ENCODE measurements around the gene ZCCHC7. TPM values are rescaled to one million over a fixed set of nuclear protein-coding genes. Genes with fewer than 3 reads are reported as not detected.

ZCCHC7 gene
- total RNA-seq, 1 experiment from 2014 or later, result 27.9 TPM

DNA sequence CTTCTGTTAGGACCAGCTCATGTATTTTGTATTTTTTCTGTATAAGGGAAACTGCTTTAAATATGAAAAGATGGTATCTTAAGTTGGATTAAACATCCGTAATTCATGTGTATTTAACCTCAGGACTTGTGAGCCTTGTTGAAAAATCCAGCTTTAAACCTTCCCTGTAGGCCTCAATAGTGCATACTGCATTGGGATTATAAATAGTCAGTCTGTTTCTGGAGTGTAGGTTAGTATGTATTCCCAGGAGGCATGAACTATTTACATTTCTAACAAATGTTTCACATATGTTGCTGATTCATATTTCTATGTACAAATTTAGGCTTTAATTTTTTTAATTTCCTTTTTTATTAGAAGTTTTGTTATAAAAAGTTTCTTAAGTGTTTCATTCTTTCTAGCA lies 164.3 kb downstream of the ZCCHC7 start:
- DNase-seq (ENCODE audit: low spot score), result no peak
- TF ChIP-seq EZH2 (IDR thresholded peaks at IDR 0.05; ENCODE audit: borderline replicate concordance, low read depth, low read length, poor library complexity, severe bottlenecking), result no peak
- TF ChIP-seq, protein P1, sequence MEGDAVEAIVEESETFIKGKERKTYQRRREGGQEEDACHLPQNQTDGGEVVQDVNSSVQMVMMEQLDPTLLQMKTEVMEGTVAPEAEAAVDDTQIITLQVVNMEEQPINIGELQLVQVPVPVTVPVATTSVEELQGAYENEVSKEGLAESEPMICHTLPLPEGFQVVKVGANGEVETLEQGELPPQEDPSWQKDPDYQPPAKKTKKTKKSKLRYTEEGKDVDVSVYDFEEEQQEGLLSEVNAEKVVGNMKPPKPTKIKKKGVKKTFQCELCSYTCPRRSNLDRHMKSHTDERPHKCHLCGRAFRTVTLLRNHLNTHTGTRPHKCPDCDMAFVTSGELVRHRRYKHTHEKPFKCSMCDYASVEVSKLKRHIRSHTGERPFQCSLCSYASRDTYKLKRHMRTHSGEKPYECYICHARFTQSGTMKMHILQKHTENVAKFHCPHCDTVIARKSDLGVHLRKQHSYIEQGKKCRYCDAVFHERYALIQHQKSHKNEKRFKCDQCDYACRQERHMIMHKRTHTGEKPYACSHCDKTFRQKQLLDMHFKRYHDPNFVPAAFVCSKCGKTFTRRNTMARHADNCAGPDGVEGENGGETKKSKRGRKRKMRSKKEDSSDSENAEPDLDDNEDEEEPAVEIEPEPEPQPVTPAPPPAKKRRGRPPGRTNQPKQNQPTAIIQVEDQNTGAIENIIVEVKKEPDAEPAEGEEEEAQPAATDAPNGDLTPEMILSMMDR (conservative IDR thresholded peaks at IDR 0.05; ENCODE audit: low read depth, low read length), result no peak
- H3K4me3 ChIP-seq (ENCODE audit: low read depth, low read length, poor library complexity, severe bottlenecking), result no peak overlapping the region
- CTCF ChIA-PET, result no interaction called here
- no TSS peak for BruUV-seq (replicated peaks)
- POLR2A ChIA-PET (ENCODE audit: low non-redundant PET), result no interaction called here
- H3K4me1 ChIP-seq (ENCODE audit: insufficient read depth, low read length, poor library complexity, severe bottlenecking), result peaks cover 21% of the 10 kb centered on the region
- no peaks in the 10 kb centered on the region for H3K36me3 ChIP-seq (ENCODE audit: insufficient read depth, low read length, poor library complexity, severe bottlenecking)
- intact Hi-C loops (cut with micrococcal nuclease; ENCODE audit: unreplicated experiment), result no loop called here
- no peaks in the 10 kb centered on the region for H3K27me3 ChIP-seq (replicated peaks; ENCODE audit: insufficient read depth, low read depth, low read length, poor library complexity)
- no peaks in the 10 kb centered on the region for H3K9me3 ChIP-seq (ENCODE audit: low read depth, low read length, poor library complexity, severe bottlenecking)
- peak overlapping the region; percentile 29 for H3K27ac ChIP-seq (ENCODE audit: low read depth, low read length, poor library complexity, severe bottlenecking)

DNA sequence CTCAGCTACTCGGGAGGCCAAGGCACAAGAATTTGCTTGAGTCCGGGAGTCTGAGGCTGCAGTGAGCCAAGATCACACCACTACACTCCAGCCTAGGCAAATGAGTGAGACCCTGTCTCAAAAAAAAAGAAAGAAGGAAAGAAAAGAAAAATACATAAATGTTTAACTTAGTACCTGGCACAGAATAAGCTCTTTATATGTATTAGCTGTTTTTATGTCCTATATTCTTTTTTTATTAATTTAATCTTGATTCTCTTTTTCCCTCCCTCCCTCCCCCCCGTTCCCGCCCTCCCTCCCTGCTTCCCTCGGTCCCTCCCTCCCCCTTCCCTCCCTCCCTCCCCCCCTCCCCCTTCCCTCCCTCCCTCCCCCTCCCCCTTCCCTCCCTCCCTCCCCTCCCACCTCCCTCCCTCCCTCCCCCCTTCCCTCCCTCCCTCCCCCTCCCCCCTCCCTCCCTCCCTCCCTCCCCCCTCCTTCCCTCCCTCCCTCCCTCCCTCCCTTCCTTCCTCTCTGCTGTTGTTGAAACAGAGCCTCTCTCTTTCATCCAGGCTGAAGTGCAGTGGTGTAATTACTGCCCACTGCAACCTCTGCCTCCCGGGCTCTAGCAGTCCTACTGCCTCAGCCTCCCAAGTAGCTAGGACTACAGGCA lies 166.3 kb downstream of the ZCCHC7 start:
- no peak overlapping the region for H3K27ac ChIP-seq (ENCODE audit: low read depth, low read length, poor library complexity, severe bottlenecking)
- ChIA-PET POLR2A (ENCODE audit: low non-redundant PET) (no interaction called here), CTCF (no interaction called here)
- no peak for DNase-seq (ENCODE audit: low spot score)
- intact Hi-C loops (cut with micrococcal nuclease; ENCODE audit: unreplicated experiment), result no loop called here
- H3K4me3 ChIP-seq (ENCODE audit: low read depth, low read length, poor library complexity, severe bottlenecking), result no peak overlapping the region
- H3K27me3 ChIP-seq (replicated peaks; ENCODE audit: insufficient read depth, low read depth, low read length, poor library complexity), result no peaks in the 10 kb centered on the region
- H3K4me1 ChIP-seq (ENCODE audit: insufficient read depth, low read length, poor library complexity, severe bottlenecking), result peaks cover 35% of the 10 kb centered on the region
- no peaks in the 10 kb centered on the region for H3K36me3 ChIP-seq (ENCODE audit: insufficient read depth, low read length, poor library complexity, severe bottlenecking)
- no peaks in the 10 kb centered on the region for H3K9me3 ChIP-seq (ENCODE audit: low read depth, low read length, poor library complexity, severe bottlenecking)
- no peak for TF ChIP-seq EZH2 (IDR thresholded peaks at IDR 0.05; ENCODE audit: borderline replicate concordance, low read depth, low read length, poor library complexity, severe bottlenecking)
- TF ChIP-seq, protein P1 (conservative IDR thresholded peaks at IDR 0.05; ENCODE audit: low read depth, low read length), result no peak
- BruUV-seq (replicated peaks), result no TSS peak

DNA sequence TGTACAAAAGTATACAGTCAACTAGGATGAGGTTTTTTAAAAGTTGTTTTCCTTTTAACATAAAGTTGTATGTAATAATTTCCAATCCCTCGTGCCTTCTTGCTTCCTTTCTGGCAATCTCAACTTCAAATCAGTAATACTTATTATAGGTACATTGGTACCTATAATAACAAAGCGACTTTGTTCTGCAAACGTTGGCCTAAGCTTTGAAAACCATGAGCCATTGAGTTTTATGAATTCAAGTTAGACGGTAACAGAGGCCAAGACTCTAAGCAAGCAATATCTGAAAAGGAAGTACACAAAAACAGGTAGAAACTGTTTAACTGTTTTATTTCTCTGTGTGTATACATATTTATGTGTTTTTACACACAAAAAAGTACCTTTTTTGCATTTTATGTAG lies 166.9 kb downstream of the ZCCHC7 start:
- Histone ChIP-seq H3K27me3 (replicated peaks; ENCODE audit: insufficient read depth, low read depth, low read length, poor library complexity) (no peaks in the 10 kb centered on the region), H3K9me3 (ENCODE audit: low read depth, low read length, poor library complexity, severe bottlenecking) (no peaks in the 10 kb centered on the region), H3K4me1 (ENCODE audit: insufficient read depth, low read length, poor library complexity, severe bottlenecking) (peaks cover 41% of the 10 kb centered on the region), H3K27ac (ENCODE audit: low read depth, low read length, poor library complexity, severe bottlenecking) (peak overlapping the region; percentile 6), H3K36me3 (ENCODE audit: insufficient read depth, low read length, poor library complexity, severe bottlenecking) (no peaks in the 10 kb centered on the region), H3K4me3 (ENCODE audit: low read depth, low read length, poor library complexity, severe bottlenecking) (no peak overlapping the region)
- no TSS peak for BruUV-seq (replicated peaks)
- intact Hi-C loops (cut with micrococcal nuclease; ENCODE audit: unreplicated experiment), result no loop called here
- POLR2A ChIA-PET (ENCODE audit: low non-redundant PET), result no interaction called here
- DNase-seq (ENCODE audit: low spot score), result no peak
- CTCF ChIA-PET, result interaction anchor here (0.7 kb wide), 1 partner anchor 125 kb away, joined by 4 read pairs; no protein-coding TSS in a partner anchor
- TF ChIP-seq, protein P1 (conservative IDR thresholded peaks at IDR 0.05; ENCODE audit: low read depth, low read length), result no peak
- no peak for TF ChIP-seq EZH2 (IDR thresholded peaks at IDR 0.05; ENCODE audit: borderline replicate concordance, low read depth, low read length, poor library complexity, severe bottlenecking)

Measured in A673 (cell line).